GM10248 (cell line): ENCODE results near the gene FBXL17.

Source experiments
- CTCF ChIA-PET: fragments of 300-600 bp; sonication (Branson Sonifier 250); formaldehyde crosslinking; extraction: SDS; loops from one replicate; lab custom pipeline; 2021; ENCODE audit warnings: antibody characterized with exemption; lab: Yijun Ruan, JAX
- POLR2A ChIA-PET: fragments of 350-650 bp; sonication (Branson Sonifier 250); formaldehyde crosslinking; extraction: SDS; loops from one replicate; lab custom pipeline; 2020; ENCODE audit warnings: antibody characterized with exemption; lab: Yijun Ruan, JAX
- DNase-seq: peaks from one replicate; pipeline ENCODE4 v3.0.0; 2012; ENCODE audit errors: extremely low spot score
- CTCF ChIP-seq: IDR thresholded peaks from 2 replicates; pipeline ENCODE4 v1.5.1; 2012; ENCODE audit warnings: mild to moderate bottlenecking, low read depth; ENCODE audit errors: extremely low read depth, missing control alignments, control extremely low read depth

Gene FBXL17

DNA sequence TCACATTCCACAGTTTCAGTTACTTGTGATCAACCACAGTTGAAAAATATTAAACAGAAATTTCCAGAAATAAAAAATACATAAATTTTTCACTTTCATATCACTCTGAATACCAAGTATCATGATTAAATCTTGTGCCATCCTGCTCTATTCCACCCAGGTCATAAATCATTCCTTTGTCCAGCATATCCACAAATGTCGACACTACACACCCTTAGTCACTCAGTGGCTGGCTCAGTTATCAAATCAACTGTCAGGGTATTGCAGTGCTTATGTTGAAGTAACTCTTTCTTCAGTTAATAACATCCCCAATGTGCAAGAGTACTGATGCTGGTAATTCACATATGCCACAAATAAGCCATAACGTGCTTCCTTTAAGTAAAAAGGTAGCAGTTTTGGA, 115.7 kb downstream of the FBXL17 start:
- no peak for DNase-seq
- ChIA-PET POLR2A (no interaction called here), CTCF (no interaction called here)
- no peak for TF ChIP-seq CTCF

DNA sequence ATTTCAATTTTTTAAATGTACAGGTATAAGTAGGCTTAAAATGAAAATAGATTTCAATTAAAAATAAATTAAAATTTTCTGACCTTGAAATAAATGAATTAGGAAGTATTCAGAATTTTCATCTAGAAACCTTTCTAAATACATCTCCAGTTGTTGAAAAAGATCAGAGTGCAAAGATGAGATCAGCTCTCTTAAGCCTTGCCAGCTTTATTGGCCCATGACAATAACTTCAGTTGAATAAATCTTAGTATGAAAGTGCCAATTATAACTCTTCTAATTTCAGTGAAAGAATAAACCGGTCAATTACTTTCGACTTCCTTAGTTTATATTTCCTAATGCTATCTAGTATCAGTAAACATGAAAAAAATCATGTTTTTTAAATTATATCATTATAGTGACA, 117.4 kb downstream of the FBXL17 start:
- POLR2A ChIA-PET = no interaction called here
- no peak for DNase-seq
- CTCF ChIA-PET = interaction anchor here (0.9 kb wide), 1 partner anchor 81 kb away, joined by 3 read pairs; no protein-coding TSS in a partner anchor
- TF ChIP-seq CTCF = no peak

GRCh38 chr5:108263338-108263737, 118.6 kb downstream of the FBXL17 start:
- DNase-seq = no peak
- no peak for TF ChIP-seq CTCF
- ChIA-PET CTCF (no interaction called here), POLR2A (no interaction called here)

GRCh38 chr5:108260858-108261170, 121.1 kb downstream of the FBXL17 start:
- no peak for TF ChIP-seq CTCF
- no peak for DNase-seq
- POLR2A ChIA-PET = no interaction called here
- CTCF ChIA-PET = interaction anchor here (0.6 to 5.0 kb wide), 36 partner anchors 10 to 390 kb away, joined by 3 to 60 read pairs (median 4); no protein-coding TSS in a partner anchor

DNA sequence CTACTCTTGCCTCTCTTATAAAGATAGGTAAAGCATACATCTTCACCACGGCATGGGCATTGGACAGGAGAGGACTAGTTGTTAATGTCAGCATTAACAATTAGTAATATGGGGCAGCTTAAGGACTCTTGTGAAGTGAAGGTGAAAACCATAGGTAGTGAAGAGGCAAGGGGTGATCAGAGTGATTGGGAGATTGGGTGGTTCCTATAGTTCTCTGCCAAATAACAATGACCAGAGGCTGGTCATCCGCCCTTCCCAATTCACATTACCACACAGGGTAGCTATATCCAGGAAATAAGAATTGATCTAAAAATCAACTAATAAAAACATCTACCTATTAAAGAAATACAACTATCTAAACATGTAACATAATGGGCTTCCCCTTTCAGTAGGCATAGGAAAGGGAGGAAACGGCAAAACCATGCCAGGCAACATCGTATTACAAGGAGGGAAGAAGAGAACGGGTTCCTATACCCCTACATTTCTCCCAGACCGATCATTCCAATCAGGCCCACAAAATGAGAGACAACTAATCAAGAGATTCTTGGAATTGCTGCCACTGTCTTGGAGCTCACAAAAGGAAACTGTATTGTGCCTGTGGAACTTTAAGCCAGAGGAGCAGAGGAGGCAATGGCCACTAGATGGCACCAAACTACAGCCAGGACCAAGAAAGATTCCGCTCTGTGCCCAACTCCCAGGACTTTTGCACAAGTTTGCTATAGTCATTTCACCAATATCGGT, 121.6 kb downstream of the FBXL17 start:
- peak; percentile 88 for TF ChIP-seq CTCF
- POLR2A ChIA-PET = interaction anchor here (0.6 kb wide), 1 partner anchor 46 kb away, joined by 3 read pairs; no protein-coding TSS in a partner anchor

DNA sequence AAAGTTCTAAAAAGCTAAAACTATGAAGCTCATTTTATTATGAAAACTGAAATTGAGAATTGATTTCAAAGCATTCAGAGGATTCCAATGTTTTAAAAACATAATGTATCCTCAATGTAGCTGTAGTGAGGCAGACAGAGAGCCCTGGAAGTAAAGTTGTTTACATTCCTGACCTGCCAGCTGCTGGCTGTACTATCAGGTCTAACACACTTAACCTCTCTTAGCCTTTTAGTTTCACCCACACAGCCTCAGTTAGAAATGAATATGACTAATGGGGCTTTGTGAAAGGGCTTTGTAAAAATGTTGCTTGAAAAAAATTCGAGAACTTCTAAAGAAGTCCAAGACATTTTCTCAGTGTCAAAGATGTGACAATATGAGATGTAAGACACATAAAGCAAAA, 122.6 kb downstream of the FBXL17 start:
- POLR2A ChIA-PET = no interaction called here
- no peak for DNase-seq
- CTCF ChIA-PET = interaction anchor here (0.8 to 5.0 kb wide), 21 partner anchors 9 to 391 kb away, joined by 3 to 60 read pairs (median 6); partner anchors contain the start of gene FBXL17
- TF ChIP-seq CTCF = no peak

More for the DNA sequence above, 121.6 kb downstream of the FBXL17 start:
- CTCF ChIA-PET = interaction anchor here (0.6 to 5.0 kb wide), 52 partner anchors 10 to 586 kb away, joined by 3 to 60 read pairs (median 4); partner anchors contain the start of gene FBXL17
- DNase-seq = peak; percentile 55
